Fibroblast of lung (primary cell): ENCODE data around the gene ARSA.

Experiments used
- EZH2 ChIP-seq: IDR thresholded peaks from 2 replicates; pipeline ENCODE4 v1.5.1; 2012; ENCODE audit warnings: low read length, control low read depth, mild to moderate bottlenecking; ENCODE audit errors: missing control alignments
- TF ChIP-seq, protein P1 (sequence below), 2 donors: IDR thresholded peaks in 1 of 2; conservative IDR thresholded peaks in 1 of 2; 1 replicate in 1 of 2; 2 replicates in 1 of 2; pipeline ENCODE4 v1.5.1; 2011 to 2012; ENCODE audit warnings: low read length in 2 of 2, control low read depth in 1 of 2, inconsistent platforms in 1 of 2, low read depth in 1 of 2, mild to moderate bottlenecking in 1 of 2

GRCh38 chr22:50676661-50677492 lies 48.9 kb upstream of the ARSA start:
- TF ChIP-seq, protein P1, sequence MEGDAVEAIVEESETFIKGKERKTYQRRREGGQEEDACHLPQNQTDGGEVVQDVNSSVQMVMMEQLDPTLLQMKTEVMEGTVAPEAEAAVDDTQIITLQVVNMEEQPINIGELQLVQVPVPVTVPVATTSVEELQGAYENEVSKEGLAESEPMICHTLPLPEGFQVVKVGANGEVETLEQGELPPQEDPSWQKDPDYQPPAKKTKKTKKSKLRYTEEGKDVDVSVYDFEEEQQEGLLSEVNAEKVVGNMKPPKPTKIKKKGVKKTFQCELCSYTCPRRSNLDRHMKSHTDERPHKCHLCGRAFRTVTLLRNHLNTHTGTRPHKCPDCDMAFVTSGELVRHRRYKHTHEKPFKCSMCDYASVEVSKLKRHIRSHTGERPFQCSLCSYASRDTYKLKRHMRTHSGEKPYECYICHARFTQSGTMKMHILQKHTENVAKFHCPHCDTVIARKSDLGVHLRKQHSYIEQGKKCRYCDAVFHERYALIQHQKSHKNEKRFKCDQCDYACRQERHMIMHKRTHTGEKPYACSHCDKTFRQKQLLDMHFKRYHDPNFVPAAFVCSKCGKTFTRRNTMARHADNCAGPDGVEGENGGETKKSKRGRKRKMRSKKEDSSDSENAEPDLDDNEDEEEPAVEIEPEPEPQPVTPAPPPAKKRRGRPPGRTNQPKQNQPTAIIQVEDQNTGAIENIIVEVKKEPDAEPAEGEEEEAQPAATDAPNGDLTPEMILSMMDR (conservative IDR thresholded peaks at IDR 0.05 in 1 of 2, IDR thresholded peaks at IDR 0.05 in 1 of 2; ENCODE audit: low read depth in 1 of 2, low read length in 2 of 2) = no peak
- TF ChIP-seq EZH2 = no peak
